NCI-H82 treated with DMSO at 0.1 percent for 48 hours (cell line): ENCODE measurements around the gene SNPH.

Experiments used
- DNase-seq: peaks from one replicate; lab custom pipeline; 2025; ENCODE audit not compliant: unreplicated experiment; lab: John Stamatoyannopoulos, UW

Gene SNPH

DNA sequence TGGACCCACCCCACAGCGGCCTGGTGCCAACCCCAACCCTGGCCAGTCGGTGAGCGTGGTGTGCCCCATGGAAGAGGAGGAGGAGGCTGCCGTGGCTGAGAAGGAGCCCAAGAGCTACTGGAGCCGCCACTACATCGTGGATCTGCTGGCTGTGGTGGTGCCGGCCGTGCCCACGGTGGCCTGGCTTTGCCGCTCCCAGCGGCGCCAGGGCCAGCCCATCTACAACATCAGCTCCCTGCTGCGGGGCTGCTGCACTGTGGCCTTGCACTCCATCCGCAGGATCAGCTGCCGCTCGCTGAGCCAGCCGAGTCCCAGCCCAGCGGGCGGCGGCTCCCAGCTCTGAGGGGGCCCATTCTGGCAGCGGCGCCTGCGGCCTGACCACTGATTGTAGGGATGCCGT, 39.6 kb downstream of the SNPH start:
- no peak for DNase-seq

GRCh38 chr20:1306316-1307135, 40.4 kb downstream of the SNPH start:
- no peak for DNase-seq

- DNase-seq, result no peak
Observed at GRCh38 chr20:1307171-1307570, 41.1 kb downstream of the SNPH start.

DNA sequence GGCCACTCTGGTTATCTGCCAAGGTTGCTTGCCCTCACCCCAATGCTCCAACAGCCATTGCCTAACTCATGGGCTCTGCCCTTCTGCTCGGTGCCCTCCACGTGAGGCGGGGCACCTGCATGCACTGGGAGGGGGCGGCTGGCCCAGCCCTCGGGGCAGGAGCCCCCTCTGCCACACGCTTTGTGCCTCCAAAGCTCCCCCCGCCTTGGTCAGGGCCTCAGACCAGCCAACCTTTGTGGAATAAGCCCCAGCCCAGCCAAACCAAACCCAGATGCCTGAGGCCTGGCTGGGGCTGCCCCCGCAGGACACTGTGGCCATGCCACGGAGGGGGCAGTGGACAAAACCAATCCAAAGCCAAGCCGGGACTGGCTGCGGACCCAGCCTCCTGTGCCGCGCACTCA, 41.5 kb downstream of the SNPH start:
- DNase-seq, result no peak

DNA sequence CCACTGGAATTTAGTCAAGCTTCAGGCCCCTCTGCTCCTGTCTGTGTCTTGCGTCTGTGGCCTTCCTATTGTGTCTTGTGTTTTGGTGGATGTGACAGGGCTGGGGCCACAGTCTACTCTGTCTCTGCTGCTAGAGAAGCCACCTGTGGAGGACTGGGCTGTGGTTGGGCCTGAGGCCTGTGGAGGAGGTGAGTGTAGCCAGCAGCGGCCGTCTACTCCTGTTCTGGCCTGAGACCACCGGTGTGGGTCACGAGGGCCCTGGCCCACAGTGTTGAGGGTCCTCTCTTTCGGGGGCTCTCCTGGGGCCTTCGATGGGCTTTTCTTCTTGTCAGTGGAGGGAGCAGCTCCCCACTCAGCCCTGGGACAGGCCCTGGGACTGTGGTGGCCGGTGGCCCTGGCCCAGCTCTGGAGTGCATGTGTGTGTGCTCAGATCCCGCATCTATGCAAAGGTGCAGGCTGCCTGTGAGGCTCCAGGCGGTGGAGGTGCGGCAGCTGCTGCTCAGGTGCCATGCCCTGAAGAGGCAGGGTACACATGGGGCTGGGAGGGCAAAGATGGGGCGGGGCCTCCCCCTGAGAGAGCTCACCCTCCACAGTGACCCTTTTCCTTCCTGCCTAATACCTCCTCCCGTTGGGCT, 42.1 kb downstream of the SNPH start:
- no peak for DNase-seq

- DNase-seq, result no peak
Observed at GRCh38 chr20:1308702-1309095, 42.6 kb downstream of the SNPH start.

GRCh38 chr20:1309439-1309847, 43.3 kb downstream of the SNPH start:
- DNase-seq, result no peak

- no peak for DNase-seq
Observed at GRCh38 chr20:1310071-1310470, 44.0 kb downstream of the SNPH start.

DNA sequence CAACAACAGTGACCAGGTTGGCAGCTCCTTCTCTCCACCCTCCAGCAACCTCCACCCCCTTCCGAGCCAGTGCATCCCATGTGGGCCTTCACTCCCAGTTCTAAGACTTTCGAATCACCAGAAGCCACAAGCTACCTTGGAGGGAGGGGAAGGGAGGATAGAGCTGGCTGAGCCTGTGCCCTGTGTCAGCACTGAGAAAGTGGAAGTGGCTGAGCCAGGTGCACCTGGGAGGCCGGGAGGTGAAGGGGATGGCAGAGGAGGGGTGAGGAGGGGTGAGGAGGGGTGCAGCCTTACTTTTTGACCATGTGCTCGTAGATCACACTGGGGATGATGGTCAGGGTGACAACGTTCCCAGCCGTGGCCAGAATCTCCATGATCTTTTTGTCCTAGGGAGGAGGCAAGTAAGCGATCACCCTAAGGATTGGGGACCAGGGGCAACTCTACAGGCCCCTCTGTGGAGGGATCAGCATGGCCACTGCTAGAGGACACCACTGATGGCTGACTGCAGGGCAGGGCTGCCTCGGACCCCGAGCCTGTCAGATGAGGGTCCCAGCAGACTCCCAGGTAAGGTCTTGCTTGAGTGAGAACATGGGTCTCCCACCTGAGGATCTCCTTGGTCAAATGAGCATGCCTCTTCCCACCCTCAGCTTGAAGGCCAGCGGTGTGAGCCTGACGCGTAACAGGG, 44.6 kb downstream of the SNPH start:
- no peak for DNase-seq

GRCh38 chr20:1312308-1312707, 46.2 kb downstream of the SNPH start:
- DNase-seq, result no peak

DNA sequence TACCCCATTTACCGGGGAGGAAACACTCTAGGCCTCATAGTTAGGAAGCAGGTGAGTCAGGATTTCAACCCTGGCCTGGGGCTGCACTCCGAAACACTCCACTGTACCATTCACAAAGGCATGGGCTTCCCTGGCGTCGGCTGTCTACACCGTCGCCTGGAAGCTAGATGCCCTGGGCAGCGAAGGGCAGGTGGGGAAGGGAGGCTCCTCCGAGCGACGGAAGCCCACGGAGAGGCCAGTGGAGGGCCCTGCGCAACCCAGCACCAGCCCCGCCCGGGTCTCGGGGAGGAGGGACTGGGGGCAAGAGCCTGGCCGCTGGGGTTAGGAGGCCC, 46.8 kb downstream of the SNPH start:
- no peak for DNase-seq

- DNase-seq, result peak; percentile 52
Observed at GRCh38 chr20:1313236-1313964, 47.3 kb downstream of the SNPH start.

DNA sequence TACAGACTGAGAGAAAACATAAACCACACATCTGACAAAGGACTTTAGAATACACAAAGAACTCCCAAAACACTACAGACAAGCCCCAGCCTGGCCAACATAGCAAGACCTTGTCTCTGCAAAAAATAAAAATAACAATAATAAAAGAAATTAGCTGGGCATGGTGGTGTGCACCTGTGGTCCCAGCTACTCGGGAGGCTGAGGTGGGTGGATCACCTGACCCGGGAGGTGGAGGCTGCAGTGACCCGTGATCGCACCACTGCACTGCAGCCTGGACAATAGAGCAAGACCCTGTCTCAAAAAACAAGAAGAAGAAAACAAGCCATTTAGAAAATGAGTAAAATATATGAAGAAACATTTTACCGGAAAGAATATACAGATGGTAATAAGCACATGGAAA, 49.7 kb downstream of the SNPH start:
- no peak for DNase-seq

DNA sequence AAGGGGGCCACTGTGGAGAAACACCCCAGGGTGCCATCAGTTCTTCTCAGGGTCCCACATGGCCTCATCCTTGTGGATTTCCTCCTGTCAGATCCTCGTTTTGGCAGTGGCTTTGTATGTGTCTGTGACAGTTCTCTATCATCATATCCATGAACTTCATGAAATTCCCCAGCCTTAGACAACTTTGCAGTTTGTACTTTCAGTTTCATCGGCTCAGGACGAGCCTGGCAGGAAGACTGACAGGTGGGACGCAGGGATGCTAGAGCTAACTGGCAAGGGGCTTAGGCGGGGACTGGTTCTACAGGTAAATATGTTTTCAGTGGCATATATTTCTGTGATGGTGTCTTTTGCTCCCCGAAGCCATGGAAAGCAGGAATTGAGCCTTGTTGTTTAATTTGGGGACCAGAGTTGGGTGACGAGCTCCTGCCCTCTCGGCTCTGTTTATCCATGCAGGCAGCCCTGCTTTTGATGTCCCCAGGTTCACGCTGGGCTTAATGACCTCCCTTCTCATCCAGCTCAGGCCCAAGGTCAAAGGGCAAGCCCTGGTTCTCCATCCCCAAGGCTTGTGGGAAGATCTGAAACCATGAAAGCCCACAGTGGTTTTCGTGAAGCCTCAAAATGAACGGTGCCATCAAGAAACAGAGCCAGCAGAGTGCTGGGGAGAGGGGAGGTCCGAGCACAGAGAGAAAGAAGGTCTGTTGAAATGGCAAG, 51.6 kb downstream of the SNPH start:
- DNase-seq, result no peak

DNA sequence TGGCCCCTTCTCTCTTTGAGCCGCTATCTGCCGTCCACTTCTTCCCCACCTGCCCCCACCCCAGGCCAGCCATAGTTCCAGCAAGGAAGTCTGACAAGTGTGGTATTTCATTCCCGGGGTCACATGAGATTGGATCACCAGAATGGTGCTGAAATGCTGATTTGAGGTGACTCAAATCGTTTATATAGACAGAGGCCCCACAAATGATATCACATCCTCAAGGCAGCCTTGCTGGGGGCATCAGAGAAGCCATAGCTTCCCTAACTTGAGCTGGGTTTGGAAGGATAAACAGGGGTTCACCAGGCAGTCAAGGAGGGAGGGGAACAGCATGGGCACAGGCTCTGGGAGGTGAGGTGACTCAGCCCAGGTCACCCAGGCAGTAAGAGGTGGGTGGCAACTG, 53.0 kb downstream of the SNPH start:
- DNase-seq, result no peak

DNA sequence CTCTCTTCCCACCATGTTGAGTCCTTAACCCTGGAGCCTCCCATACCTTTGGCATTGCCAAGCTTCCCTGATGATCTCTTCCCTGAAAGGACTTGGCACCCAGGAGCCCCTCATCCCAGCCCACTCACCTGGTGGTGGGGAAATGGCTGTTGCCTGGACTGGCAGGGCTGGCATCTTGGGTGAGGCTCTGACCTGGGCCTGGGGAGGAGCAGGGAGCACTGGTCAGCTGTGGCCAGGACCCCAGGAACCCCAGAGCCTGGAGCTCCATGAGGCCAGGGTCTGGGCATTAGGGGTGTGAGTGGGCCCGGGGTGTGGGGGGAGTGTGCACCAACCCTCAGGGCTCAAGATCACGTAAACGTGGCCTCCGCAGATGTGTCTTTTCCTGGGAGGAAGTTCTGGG, 53.4 kb downstream of the SNPH start:
- no peak for DNase-seq

DNA sequence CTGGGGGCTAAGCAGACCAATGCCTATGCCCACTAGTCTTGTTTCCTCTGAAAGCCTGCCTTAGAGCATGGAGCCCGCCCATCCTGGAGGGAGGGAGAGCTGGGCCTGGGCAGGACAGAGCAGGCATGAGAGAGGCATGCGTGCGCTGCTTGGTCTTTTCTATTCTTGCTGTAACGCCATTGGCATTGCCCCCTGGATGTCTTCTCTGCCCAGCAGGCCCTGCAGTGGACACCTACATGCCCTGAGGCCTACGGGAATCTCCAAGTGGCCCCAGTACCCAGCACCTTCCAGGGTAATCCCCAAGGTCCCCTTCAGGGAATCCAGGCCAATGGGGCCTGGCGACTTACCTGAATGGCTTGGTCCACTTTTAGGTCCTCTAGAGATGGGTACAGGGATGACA, 53.9 kb downstream of the SNPH start:
- DNase-seq, result no peak

- DNase-seq, result no peak
Observed at GRCh38 chr20:1320902-1321653, 55.0 kb downstream of the SNPH start.

- DNase-seq, result no peak
Observed at GRCh38 chr20:1321654-1321939, 55.5 kb downstream of the SNPH start.

DNA sequence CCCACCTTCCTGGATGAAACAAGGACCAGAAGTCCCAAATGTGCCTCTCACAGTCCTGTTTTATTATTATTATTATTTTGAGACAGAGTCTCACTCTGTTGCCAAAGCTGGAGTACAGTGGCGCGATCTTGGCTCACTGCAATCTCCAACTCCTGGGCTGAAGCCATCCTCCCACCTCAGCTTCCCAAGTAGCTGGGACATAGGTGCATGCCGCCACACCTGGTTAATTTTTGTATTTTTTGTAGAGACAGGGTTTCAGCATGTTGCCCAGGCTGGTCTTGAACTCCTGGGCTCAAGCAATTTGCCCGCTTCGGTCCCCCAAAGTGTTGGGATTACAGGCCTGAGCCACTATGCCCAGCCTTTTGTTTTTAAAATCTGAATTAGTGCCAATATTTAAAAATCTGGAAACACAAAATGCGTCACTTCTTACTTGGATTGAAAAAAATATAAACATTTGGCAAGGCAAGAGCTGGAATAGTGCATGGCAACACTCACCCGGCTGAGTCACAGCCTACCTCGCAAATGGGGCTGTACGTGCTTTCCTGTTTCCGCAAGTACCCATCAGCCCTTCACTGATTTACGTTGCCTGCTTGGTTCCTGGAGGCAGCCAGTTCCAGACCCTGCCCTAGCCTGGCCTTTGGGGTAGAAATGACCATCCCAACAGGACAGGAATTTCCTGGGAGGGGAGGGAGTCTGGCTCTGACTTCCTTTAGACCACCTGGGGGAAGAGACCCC, 56.6 kb downstream of the SNPH start:
- DNase-seq, result no peak
